Fibroblast of lung (primary cell): ENCODE measurements around the gene BBS5. TPM values are rescaled to one million over a fixed set of nuclear protein-coding genes. Genes with fewer than 3 reads are reported as not detected.
"Not testable (repeated sequence)": the region's sequence is repeated elsewhere in the genome, so short reads cannot be mapped to it uniquely, and the experiment has no call there.

Experiments
- DNase-seq, 2 donors: peaks; one replicate each; pipeline versions ENCODE4 v3.0.0 to v3.0.0-alpha.2; 2010; ENCODE audit warnings: low read depth in 2 of 2
- H2AFZ ChIP-seq: 2 replicates; pipeline ENCODE4 v1.5.1; 2012; ENCODE audit warnings: low read length, control low read depth, inconsistent platforms
- H3K27ac ChIP-seq: 2 replicates; pipeline ENCODE4 v1.5.1; 2011; ENCODE audit warnings: low read length, control low read depth; ENCODE audit not compliant: insufficient read depth
- H3K27me3 ChIP-seq: 2 replicates; pipeline ENCODE4 v1.5.1; 2011; ENCODE audit warnings: mild to moderate bottlenecking, low read length; ENCODE audit not compliant: control insufficient read depth, insufficient read depth
- H3K36me3 ChIP-seq: 2 replicates; pipeline ENCODE4 v1.5.1; 2011; ENCODE audit warnings: low read length; ENCODE audit not compliant: control insufficient read depth, insufficient read depth
- H3K4me1 ChIP-seq: 2 replicates; pipeline ENCODE4 v1.5.1; 2011; ENCODE audit warnings: low read length; ENCODE audit not compliant: control insufficient read depth, insufficient read depth; ENCODE audit errors: extremely low read depth
- H3K4me2 ChIP-seq: 2 replicates; pipeline ENCODE4 v1.5.1; 2011; ENCODE audit warnings: low read length, control low read depth; ENCODE audit not compliant: insufficient read depth; ENCODE audit errors: extremely low read depth
- H3K4me3 ChIP-seq, 4 experiments: fragments of 200-600 bp in 1 of 4; sonication (generic) in 1 of 4; replicated peaks in 1 of 4; 2 replicates each; pipeline ENCODE4 v1.5.1; 2011 to 2016; ENCODE audit warnings: low read length in 4 of 4, low read depth in 3 of 4, mild to moderate bottlenecking in 3 of 4, control low read depth in 2 of 4, inconsistent platforms in 1 of 4, mixed read lengths in 1 of 4; ENCODE audit not compliant: insufficient read depth in 1 of 4; ENCODE audit errors: control extremely low read depth in 1 of 4
- H3K79me2 ChIP-seq: 2 replicates; pipeline ENCODE4 v1.5.1; 2012; ENCODE audit warnings: mild to moderate bottlenecking, low read length, inconsistent platforms; ENCODE audit not compliant: control insufficient read depth, insufficient read depth
- H3K9ac ChIP-seq: 2 replicates; pipeline ENCODE4 v1.5.1; 2011; ENCODE audit warnings: mild to moderate bottlenecking, low read length, control low read depth; ENCODE audit not compliant: insufficient read depth
- H3K9me3 ChIP-seq: 2 replicates; pipeline ENCODE4 v1.5.1; 2012; ENCODE audit warnings: low read depth, low read length; ENCODE audit not compliant: control insufficient read depth, insufficient read depth
- H4K20me1 ChIP-seq: 2 replicates; pipeline ENCODE4 v1.5.1; 2011; ENCODE audit warnings: low read length; ENCODE audit not compliant: control insufficient read depth, insufficient read depth; ENCODE audit errors: extremely low read depth
- CTCF ChIP-seq, 2 donors: IDR thresholded peaks in 1 of 2; conservative IDR thresholded peaks in 1 of 2; 1 replicate in 1 of 2; 2 replicates in 1 of 2; pipeline ENCODE4 v1.5.1; 2011 to 2012; ENCODE audit warnings: low read length in 2 of 2, control low read depth in 1 of 2, inconsistent platforms in 1 of 2, low read depth in 1 of 2, mild to moderate bottlenecking in 1 of 2
- EZH2 ChIP-seq: IDR thresholded peaks from 2 replicates; pipeline ENCODE4 v1.5.1; 2012; ENCODE audit warnings: low read length, control low read depth, mild to moderate bottlenecking; ENCODE audit errors: missing control alignments
- polyA minus RNA-seq: library from RNA; depleted of rRNA, polyadenylated mRNA; stranded (reverse); fragments of >200 nt; gene quantifications from 2 replicates; pipeline ENCODE4 v1.2.3, GENCODE V29; 2011; ENCODE audit warnings: low replicate concordance
- polyA plus RNA-seq, 2 donors: library from polyadenylated mRNA; depleted of rRNA in 1 of 2; stranded (reverse) in 1 of 2; unstranded in 1 of 2; fragments of >200 nt; gene quantifications; 2 replicates each; pipeline ENCODE4 v1.2.1, GENCODE V29; 2011 to 2012; ENCODE audit warnings: missing spikeins in 1 of 2
- total RNA-seq: library from RNA; depleted of rRNA; stranded (reverse); fragments of >200 nt; gene quantifications from 2 replicates; pipeline ENCODE4 v1.2.1, GENCODE V29; 2014

BBS5 gene
- total RNA-seq (5.6 and 7.1 TPM in 2 replicates), polyA plus RNA-seq (3.4 and 4.6 TPM in 2 replicates), polyA minus RNA-seq (0.19 and 0.79 TPM in 2 replicates)
- 4.6 and 5.0 TPM in 2 replicates for polyA plus RNA-seq (2012)

- peak within 1 kb of the TSS; percentile 69 for H3K27ac ChIP-seq
- TF ChIP-seq CTCF (conservative IDR thresholded peaks at IDR 0.05 in 1 of 2, IDR thresholded peaks at IDR 0.05 in 1 of 2; ENCODE audit: low read depth in 1 of 2, low read length in 2 of 2) (peak; percentile 42 to 55), EZH2 (no peak)
Observed at GRCh38 chr2:169479257-169480078, at the start of gene BBS5. TSS of gene BBS5 (plus strand) at chr2:169479494. CDS start at chr2:169479554, 60 bp downstream.

GRCh38 chr2:169431772-169432171 lies 47.5 kb upstream of the BBS5 start:
- H3K9ac ChIP-seq, H3K4me2 ChIP-seq, H3K36me3 ChIP-seq, H3K27ac ChIP-seq, H3K4me3 ChIP-seq, H4K20me1 ChIP-seq, H3K4me1 ChIP-seq, H3K79me2 ChIP-seq, H2AFZ ChIP-seq, DNase-seq, H3K27me3 ChIP-seq, H3K9me3 ChIP-seq: not testable (repeated sequence)

More at GRCh38 chr2:169479257-169480078, at the start of gene BBS5:
- H3K4me1 ChIP-seq, result no peaks in the 10 kb centered on the region
- no peaks in the 10 kb centered on the region for H3K27me3 ChIP-seq
- H3K9ac ChIP-seq, result peak within 1 kb of the TSS; percentile 78
- H3K9me3 ChIP-seq, result no peaks in the 10 kb centered on the region
- peak; percentile 88 for DNase-seq
- peak within 1 kb of the TSS; percentile 63 to 97 (median 80) for H3K4me3 ChIP-seq
- H2AFZ ChIP-seq, result peak within 1 kb of the TSS; percentile 90
- no peaks in the 10 kb centered on the region for H3K36me3 ChIP-seq
- H3K79me2 ChIP-seq, result no peaks in the 10 kb centered on the region
- no peaks in the 10 kb centered on the region for H4K20me1 ChIP-seq
- peak within 1 kb of the TSS; percentile 90 for H3K4me2 ChIP-seq

- DNase-seq, H4K20me1 ChIP-seq, H3K4me3 ChIP-seq, H3K27ac ChIP-seq, H3K9me3 ChIP-seq, H3K9ac ChIP-seq, H3K27me3 ChIP-seq, H3K4me2 ChIP-seq, H3K79me2 ChIP-seq, H2AFZ ChIP-seq, H3K4me1 ChIP-seq, H3K36me3 ChIP-seq: not testable (repeated sequence)
Observed at GRCh38 chr2:169434236-169434635, 45.1 kb upstream of the BBS5 start.

GRCh38 chr2:169438466-169439072 lies 40.7 kb upstream of the BBS5 start:
- no peaks in the 10 kb centered on the region for H3K4me1 ChIP-seq
- no peak overlapping the region for H3K4me3 ChIP-seq
- H2AFZ ChIP-seq, result no peak overlapping the region
- H4K20me1 ChIP-seq, result no peaks in the 10 kb centered on the region
- no peaks in the 10 kb centered on the region for H3K27me3 ChIP-seq
- no peak for DNase-seq
- H3K9ac ChIP-seq, result no peak overlapping the region
- no peaks in the 10 kb centered on the region for H3K9me3 ChIP-seq
- H3K36me3 ChIP-seq, result no peaks in the 10 kb centered on the region
- TF ChIP-seq CTCF (conservative IDR thresholded peaks at IDR 0.05 in 1 of 2, IDR thresholded peaks at IDR 0.05 in 1 of 2; ENCODE audit: low read depth in 1 of 2, low read length in 2 of 2) (no peak), EZH2 (no peak)
- no peak overlapping the region for H3K4me2 ChIP-seq
- no peak overlapping the region for H3K27ac ChIP-seq
- no peaks in the 10 kb centered on the region for H3K79me2 ChIP-seq
